Mucosa of descending colon (tissue), 3 donors: Measurements from ENCODE around the gene SYT14. TPM values are rescaled to one million over a fixed set of nuclear protein-coding genes. Genes with fewer than 3 reads are reported as not detected.
A peak's percentile ranks its signal among the peaks of the same experiment; 100 is the strongest.

ENCODE experiments used
- ATAC-seq: fragments of 200-7000 bp; cut with Tn5 transposase; one replicate; pipeline ENCODE4 v1.9.1; 2020; ENCODE audit warnings: mild to moderate bottlenecking, moderate library complexity
- DNase-seq, 3 donors: peaks; one replicate each; pipeline ENCODE4 v3.0.0-alpha.2; 2020
- H3K36me3 ChIP-seq: fragments of 200-600 bp; one replicate; pipeline ENCODE4 v1.8.0; 2021; ENCODE audit warnings: low read depth, mild to moderate bottlenecking
- H3K4me1 ChIP-seq: fragments of 200-600 bp; one replicate; pipeline ENCODE4 v1.8.0; 2021; ENCODE audit warnings: low read depth, mild to moderate bottlenecking
- H3K4me3 ChIP-seq: fragments of 200-600 bp; one replicate; pipeline ENCODE4 v1.8.0; 2021; ENCODE audit warnings: mild to moderate bottlenecking
- H3K9me3 ChIP-seq: fragments of 200-600 bp; one replicate; pipeline ENCODE4 v1.8.0; 2021; ENCODE audit warnings: mild to moderate bottlenecking
- intact Hi-C, 2 donors: fragments of 100-400 bp; cut with DNase I in 1 of 2; cut with micrococcal nuclease in 1 of 2; formaldehyde crosslinking; loops; one replicate each; pipeline versions ENCODE4 v1.11.0 to v1.11.1; 2022; cut with DNase I, micrococcal nuclease
- total RNA-seq, 3 donors: library from RNA; stranded (reverse); fragmentation: NEBNext Ultra II Directional in 2 of 3; extraction: Animal tissue kit (Norgen Biotek cat#: 25700) in 2 of 3; gene quantifications; one replicate each; pipeline versions ENCODE4 v1.2.1 to v1.2.4, GENCODE V29; 2021 to 2023
- TF ChIP-seq, protein P1 (sequence below): fragments of 200-600 bp; IDR thresholded peaks from one replicate; pipeline ENCODE4 v1.8.0; 2022; ENCODE audit warnings: antibody characterized with exemption, mild to moderate bottlenecking
- donor health status: DM: no; HTN: no; CAD: no; lungs with moderate emphysema.
- donor health status: DM: no; HTN: no; CAD: no.
- donor health status: DM: no; HTN: yes; CAD: no.

The SYT14 gene
- total RNA-seq, 3 donors from 2014 or later: 0.41 TPM; not detected in 2

DNA sequence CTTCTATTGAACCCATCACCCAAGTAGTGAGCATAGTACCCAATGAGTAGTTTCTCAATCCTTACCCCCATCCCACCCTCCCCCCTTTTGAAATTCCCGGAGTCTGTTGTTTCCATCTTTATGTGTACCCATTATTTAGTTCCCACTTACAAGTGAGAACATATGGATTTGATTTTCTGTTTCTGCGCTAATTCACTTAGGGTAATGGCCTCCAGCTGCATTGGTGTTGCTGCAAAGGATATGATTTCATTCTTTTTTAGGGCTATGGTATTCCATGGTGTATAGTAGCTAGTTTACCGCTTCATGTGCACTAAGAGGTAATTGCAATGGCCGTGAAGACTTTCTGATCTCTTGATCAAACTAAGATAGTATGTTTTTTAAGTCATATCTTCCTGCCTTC lies 187.1 kb downstream of the SYT14 start:
- Histone ChIP-seq H3K9me3 (no peaks in the 10 kb centered on the region), H3K4me1 (no peaks in the 10 kb centered on the region), H3K4me3 (no peak overlapping the region), H3K36me3 (no peaks in the 10 kb centered on the region)
- no peak for DNase-seq
- ATAC-seq: no peak
- TF ChIP-seq, protein P1, sequence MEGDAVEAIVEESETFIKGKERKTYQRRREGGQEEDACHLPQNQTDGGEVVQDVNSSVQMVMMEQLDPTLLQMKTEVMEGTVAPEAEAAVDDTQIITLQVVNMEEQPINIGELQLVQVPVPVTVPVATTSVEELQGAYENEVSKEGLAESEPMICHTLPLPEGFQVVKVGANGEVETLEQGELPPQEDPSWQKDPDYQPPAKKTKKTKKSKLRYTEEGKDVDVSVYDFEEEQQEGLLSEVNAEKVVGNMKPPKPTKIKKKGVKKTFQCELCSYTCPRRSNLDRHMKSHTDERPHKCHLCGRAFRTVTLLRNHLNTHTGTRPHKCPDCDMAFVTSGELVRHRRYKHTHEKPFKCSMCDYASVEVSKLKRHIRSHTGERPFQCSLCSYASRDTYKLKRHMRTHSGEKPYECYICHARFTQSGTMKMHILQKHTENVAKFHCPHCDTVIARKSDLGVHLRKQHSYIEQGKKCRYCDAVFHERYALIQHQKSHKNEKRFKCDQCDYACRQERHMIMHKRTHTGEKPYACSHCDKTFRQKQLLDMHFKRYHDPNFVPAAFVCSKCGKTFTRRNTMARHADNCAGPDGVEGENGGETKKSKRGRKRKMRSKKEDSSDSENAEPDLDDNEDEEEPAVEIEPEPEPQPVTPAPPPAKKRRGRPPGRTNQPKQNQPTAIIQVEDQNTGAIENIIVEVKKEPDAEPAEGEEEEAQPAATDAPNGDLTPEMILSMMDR: no peak
- intact Hi-C loops: no loop called here

DNA sequence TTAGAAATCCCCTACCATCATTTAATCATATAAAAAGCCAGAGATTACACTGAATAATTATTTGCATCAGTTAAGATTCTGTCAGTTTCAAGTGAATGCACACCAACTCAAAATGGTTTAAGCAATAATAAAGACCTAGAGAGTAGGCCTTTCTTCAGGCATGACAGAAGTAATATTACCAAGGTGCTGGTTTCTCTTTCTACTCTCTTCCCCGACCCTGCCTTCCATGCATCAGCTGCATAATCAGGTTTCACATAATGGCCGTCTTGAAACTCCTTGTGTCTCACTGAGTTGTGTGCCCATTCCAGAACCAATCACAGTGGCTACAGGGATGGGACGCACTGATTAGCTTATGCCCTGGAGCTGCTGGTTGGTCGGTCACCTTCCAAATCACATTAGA lies 191.1 kb downstream of the SYT14 start:
- intact Hi-C loops: no loop called here
- Histone ChIP-seq H3K9me3 (no peaks in the 10 kb centered on the region), H3K4me1 (no peaks in the 10 kb centered on the region), H3K4me3 (no peak overlapping the region), H3K36me3 (no peaks in the 10 kb centered on the region)
- DNase-seq (no peak), ATAC-seq (no peak)
- TF ChIP-seq, protein P1: no peak

DNA sequence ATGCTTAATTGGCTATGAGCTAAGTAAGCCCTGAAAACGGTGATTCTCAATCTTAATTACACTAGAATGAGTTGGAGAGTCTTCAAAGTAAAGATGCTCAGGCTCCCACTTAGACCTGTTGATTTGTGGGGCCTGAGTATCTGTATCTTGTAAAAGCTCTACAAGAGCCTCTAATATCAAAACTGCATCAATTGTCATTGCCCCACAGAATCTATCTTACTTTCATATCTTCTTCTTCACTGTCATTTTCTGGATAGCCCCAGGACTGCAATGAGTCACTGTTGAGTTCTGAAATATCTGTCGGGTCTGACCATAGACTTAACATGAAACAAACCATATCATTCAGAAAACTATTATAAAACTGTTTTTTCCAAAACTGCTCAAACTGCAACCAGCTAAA lies 191.7 kb downstream of the SYT14 start:
- TF ChIP-seq, protein P1: no peak
- DNase-seq (no peak), ATAC-seq (no peak)
- intact Hi-C loops: no loop called here
- Histone ChIP-seq H3K4me1 (no peaks in the 10 kb centered on the region), H3K4me3 (no peak overlapping the region), H3K9me3 (no peaks in the 10 kb centered on the region), H3K36me3 (no peaks in the 10 kb centered on the region)

DNA sequence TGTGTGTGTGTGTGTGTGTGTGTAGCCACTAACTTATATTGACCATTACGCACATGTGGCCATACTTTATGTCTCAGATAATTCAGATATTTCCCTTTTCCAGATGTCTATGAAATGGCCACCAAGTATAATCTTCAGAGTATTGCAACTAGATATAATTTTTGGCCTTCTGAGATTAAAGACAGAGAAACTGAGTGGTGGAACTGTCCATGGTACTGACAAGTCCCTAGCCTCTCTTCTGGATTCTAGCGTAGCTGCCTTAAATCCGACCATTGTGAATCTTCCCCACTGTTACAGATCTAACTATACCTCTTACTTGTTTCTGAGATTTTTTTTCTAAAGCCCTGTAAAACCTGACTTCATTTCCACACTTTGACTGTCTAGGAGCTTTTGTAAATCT lies 194.6 kb downstream of the SYT14 start:
- TF ChIP-seq, protein P1: no peak
- H3K36me3 ChIP-seq: no peaks in the 10 kb centered on the region
- intact Hi-C loops: no loop called here
- no peaks in the 10 kb centered on the region for H3K4me1 ChIP-seq
- DNase-seq: peak in 1 of 3 donors; percentile 14
- no peak for ATAC-seq
- H3K4me3 ChIP-seq: no peak overlapping the region
- H3K9me3 ChIP-seq: no peaks in the 10 kb centered on the region

DNA sequence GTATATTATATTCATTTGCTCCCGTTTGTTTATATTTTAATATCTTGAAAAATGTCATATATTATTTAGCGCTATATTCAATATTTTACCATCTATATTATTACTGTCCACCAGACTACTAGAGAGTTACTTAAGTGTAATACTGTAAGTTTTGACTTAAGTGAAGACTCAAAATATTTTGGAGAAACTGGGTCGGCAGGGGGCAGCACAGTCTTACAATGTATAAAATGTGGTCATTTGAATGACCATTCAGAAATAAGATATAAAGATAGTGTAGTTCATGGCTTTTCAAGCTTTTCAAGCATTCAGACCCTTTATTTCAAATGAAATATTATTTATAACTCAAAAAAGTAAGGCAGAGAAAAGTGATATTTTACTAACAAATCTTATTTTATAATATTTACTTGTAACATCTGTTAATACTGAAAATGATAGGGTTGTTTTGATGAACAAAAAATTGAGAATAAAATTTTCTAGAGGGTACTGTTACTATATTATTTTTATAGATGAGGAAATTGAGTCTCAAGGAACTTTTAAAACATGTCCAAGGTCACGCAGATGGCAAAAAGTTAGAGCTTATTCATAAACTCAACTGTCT lies 205.5 kb downstream of the SYT14 start:
- Histone ChIP-seq H3K4me3 (no peak overlapping the region), H3K36me3 (no peaks in the 10 kb centered on the region), H3K9me3 (no peaks in the 10 kb centered on the region), H3K4me1 (no peaks in the 10 kb centered on the region)
- peak in 2 of 3 donors; percentile 65 to 96 for DNase-seq
- intact Hi-C loops: loop anchor here (5.0 kb wide), 1 partner anchor 169 kb away; no protein-coding TSS in a partner anchor
- ATAC-seq: peak; percentile 34
- TF ChIP-seq, protein P1: no peak

DNA sequence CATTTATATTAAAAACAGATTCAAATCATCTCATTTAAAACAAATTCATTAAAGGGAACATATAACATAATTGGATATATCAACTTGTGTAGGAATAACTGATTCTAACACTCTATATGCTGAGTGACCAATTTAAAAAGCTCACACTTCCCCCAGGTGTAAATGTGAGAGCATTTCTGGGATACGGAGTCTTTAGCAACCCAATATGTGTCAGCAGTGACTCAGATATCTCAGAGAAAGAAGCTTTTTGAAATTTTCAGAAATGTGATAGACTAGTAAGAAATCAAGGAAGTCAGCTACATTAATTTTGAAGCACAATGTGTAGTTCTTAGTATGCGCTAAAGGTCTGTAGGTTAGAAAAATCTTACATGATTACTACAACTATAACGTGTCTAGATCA lies 206.7 kb downstream of the SYT14 start:
- H3K9me3 ChIP-seq: no peaks in the 10 kb centered on the region
- H3K4me3 ChIP-seq: no peak overlapping the region
- intact Hi-C loops: loop anchor here (5.0 kb wide), 1 partner anchor 168 kb away; no protein-coding TSS in a partner anchor
- no peaks in the 10 kb centered on the region for H3K4me1 ChIP-seq
- H3K36me3 ChIP-seq: no peaks in the 10 kb centered on the region
- TF ChIP-seq, protein P1: no peak
- DNase-seq (no peak), ATAC-seq (no peak)
